GM19351 (cell line): ENCODE results near the gene LIN28A.

Experiments
- ATAC-seq: cut with Tn5 transposase; IDR thresholded peaks from one replicate; pipeline ENCODE4 v1.9.1; 2021; ENCODE audit warnings: mild to moderate bottlenecking, moderate library complexity; ENCODE audit not compliant: unreplicated experiment

The LIN28A gene

GRCh38 chr1:26387447-26387846 is 23.2 kb upstream of the LIN28A start:
- ATAC-seq: no peak

- ATAC-seq: no peak
Observed at GRCh38 chr1:26388791-26389445, 21.7 kb upstream of the LIN28A start.

- ATAC-seq: no peak
Observed at GRCh38 chr1:26389604-26390247, 20.9 kb upstream of the LIN28A start.

GRCh38 chr1:26391450-26391849 is 19.2 kb upstream of the LIN28A start:
- no peak for ATAC-seq

GRCh38 chr1:26395754-26396153 is 14.9 kb upstream of the LIN28A start:
- ATAC-seq: no peak

- no peak for ATAC-seq
Observed at GRCh38 chr1:26399034-26399433, 11.6 kb upstream of the LIN28A start.

GRCh38 chr1:26401891-26402290 is 8.7 kb upstream of the LIN28A start:
- no peak for ATAC-seq

GRCh38 chr1:26403656-26404055 is 7.0 kb upstream of the LIN28A start:
- no peak for ATAC-seq

- ATAC-seq: no peak
Observed at GRCh38 chr1:26404641-26405040, 6.0 kb upstream of the LIN28A start.

- ATAC-seq: no peak
Observed at GRCh38 chr1:26405281-26405915, 5.2 kb upstream of the LIN28A start.

- ATAC-seq: no peak
Observed at GRCh38 chr1:26408604-26409003, 2.0 kb upstream of the LIN28A start.

- no peak for ATAC-seq
Observed at GRCh38 chr1:26409191-26409807, 1.3 kb upstream of the LIN28A start.

- no peak for ATAC-seq
Observed at GRCh38 chr1:26411624-26412074, 1.0 kb downstream of the LIN28A start.

GRCh38 chr1:26412180-26412840 is 1.7 kb downstream of the LIN28A start:
- no peak for ATAC-seq

- ATAC-seq: no peak
Observed at GRCh38 chr1:26413031-26413430, 2.4 kb downstream of the LIN28A start.

GRCh38 chr1:26417111-26417759 is 6.6 kb downstream of the LIN28A start:
- no peak for ATAC-seq

- ATAC-seq: no peak
Observed at GRCh38 chr1:26418865-26419349, 8.3 kb downstream of the LIN28A start.

- no peak for ATAC-seq
Observed at GRCh38 chr1:26419494-26419893, 8.9 kb downstream of the LIN28A start.

- ATAC-seq: no peak
Observed at GRCh38 chr1:26429721-26430120, 19.1 kb downstream of the LIN28A start.

- ATAC-seq: peak; percentile 93
Observed at GRCh38 chr1:26431979-26432695, 21.5 kb downstream of the LIN28A start, which contains the start of gene DHDDS. TSS of gene DHDDS (plus strand) at chr1:26432321. CDS start at chr1:26432946, 625 bp downstream.
